ENCODE measurements around the gene SUGCT. TPM values are rescaled to one million over a fixed set of nuclear protein-coding genes. Genes with fewer than 3 reads are reported as not detected.
"Not testable (repeated sequence)": the region's sequence is repeated elsewhere in the genome, so short reads cannot be mapped to it uniquely, and the experiment has no call there.

Gene SUGCT
- total RNA-seq, 4 donors from 2014 or later: 0.83 to 7.1 (median 3.2) TPM

DNA sequence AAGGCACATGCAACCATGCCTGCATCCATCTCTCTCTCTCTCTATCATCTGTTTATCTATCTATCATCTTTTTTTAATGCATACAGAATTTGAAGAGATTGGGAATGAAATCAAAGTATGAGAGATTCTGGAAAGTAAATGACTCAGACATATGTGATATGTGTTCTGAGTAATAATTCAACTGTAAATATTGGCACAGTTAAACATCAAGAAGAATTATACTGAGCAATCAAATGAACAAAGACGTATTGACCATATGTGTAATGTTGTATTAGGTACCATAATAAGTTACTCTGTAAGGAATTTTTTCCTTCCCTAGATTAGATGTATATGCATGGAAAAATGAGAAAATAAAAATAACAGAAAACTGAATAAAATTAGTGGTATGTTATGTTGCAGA, 108.3 kb downstream of the SUGCT start:
- H3K27ac ChIP-seq: no peak overlapping the region
- TF ChIP-seq CTCF (IDR thresholded peaks at IDR 0.05): no peak
- no peak for TF ChIP-seq POLR2A (IDR thresholded peaks at IDR 0.05)
- no peak for DNase-seq
- H3K27me3 ChIP-seq: no peaks in the 10 kb centered on the region
- intact Hi-C loops (cut with DNase I): no loop called here
- H3K4me3 ChIP-seq: no peak overlapping the region
- WGBS, 2 donors: 42 to 52% methylated on average over 1 of the region's 1 CpG
- H3K9me3 ChIP-seq: no peaks in the 10 kb centered on the region
- H3K36me3 ChIP-seq: no peaks in the 10 kb centered on the region
- H3K4me1 ChIP-seq: no peaks in the 10 kb centered on the region

GRCh38 chr7:40244226-40244625, 109.4 kb downstream of the SUGCT start:
- Histone ChIP-seq H3K27ac (no peak overlapping the region), H3K4me3 (no peak overlapping the region), H3K27me3 (no peaks in the 10 kb centered on the region), H3K36me3 (no peaks in the 10 kb centered on the region), H3K9me3 (no peaks in the 10 kb centered on the region), H3K4me1 (no peaks in the 10 kb centered on the region)
- TF ChIP-seq CTCF (IDR thresholded peaks at IDR 0.05) (no peak), POLR2A (IDR thresholded peaks at IDR 0.05) (no peak)
- 70 to 73% methylated on average over 4 of the region's 4 CpGs for WGBS, 2 donors
- DNase-seq: no peak
- intact Hi-C loops (cut with DNase I): no loop called here

GRCh38 chr7:40248681-40249080, 113.9 kb downstream of the SUGCT start:
- intact Hi-C loops (cut with DNase I): no loop called here
- no peaks in the 10 kb centered on the region for H3K27me3 ChIP-seq
- H3K27ac ChIP-seq: no peak overlapping the region
- no peak for TF ChIP-seq CTCF (IDR thresholded peaks at IDR 0.05)
- TF ChIP-seq POLR2A (IDR thresholded peaks at IDR 0.05): no peak
- H3K4me1 ChIP-seq: no peaks in the 10 kb centered on the region
- H3K9me3 ChIP-seq: no peaks in the 10 kb centered on the region
- DNase-seq: no peak
- no peaks in the 10 kb centered on the region for H3K36me3 ChIP-seq
- no peak overlapping the region for H3K4me3 ChIP-seq
- WGBS, 2 donors: 75 to 77% methylated on average over 8 of the region's 8 CpGs

- WGBS, 2 donors: 85 to 89% methylated on average over 8 to 11 of the region's 11 CpGs
- H3K27me3 ChIP-seq; intact Hi-C loops (cut with DNase I); DNase-seq; H3K4me3 ChIP-seq; H3K4me1 ChIP-seq; H3K9me3 ChIP-seq; H3K27ac ChIP-seq; H3K36me3 ChIP-seq: not testable (repeated sequence)
Measured at GRCh38 chr7:40253444-40253843, 118.6 kb downstream of the SUGCT start.

DNA sequence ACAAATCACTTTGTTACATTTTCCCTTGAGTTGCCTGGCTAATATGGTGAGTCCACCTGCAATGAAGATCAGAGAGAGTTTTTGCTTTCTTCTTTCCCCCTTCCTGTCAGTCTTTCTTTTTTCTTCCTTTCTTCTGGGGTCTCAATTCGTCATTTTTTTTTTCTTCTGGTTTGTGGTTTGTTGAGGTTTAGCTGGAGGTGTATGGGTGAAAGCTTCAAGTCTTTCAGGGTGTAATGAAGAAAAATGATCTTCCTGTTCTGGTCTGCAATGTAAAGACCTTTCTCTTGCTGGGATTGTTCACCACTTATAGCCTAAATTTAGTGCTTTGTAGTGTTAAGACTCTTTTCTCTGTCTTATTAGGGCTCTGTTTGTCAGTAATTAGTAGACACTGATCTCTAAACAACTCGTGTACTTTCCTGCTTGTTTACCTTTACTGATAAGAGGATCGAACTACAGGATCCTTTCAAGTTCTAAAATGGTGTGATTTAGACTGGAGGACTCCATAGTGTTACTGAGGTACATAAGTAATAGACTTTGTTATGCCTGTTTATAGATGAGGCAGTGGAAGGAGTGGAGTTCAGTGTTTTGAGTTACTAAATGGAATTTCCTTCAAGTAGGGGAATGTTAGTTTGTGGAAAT, 129.1 kb downstream of the SUGCT start:
- Histone ChIP-seq H3K36me3 (no peaks in the 10 kb centered on the region), H3K9me3 (no peaks in the 10 kb centered on the region), H3K4me3 (no peak overlapping the region), H3K27ac (no peak overlapping the region), H3K27me3 (no peaks in the 10 kb centered on the region), H3K4me1 (no peaks in the 10 kb centered on the region)
- intact Hi-C loops (cut with DNase I): no loop called here
- DNase-seq: no peak
- TF ChIP-seq CTCF (IDR thresholded peaks at IDR 0.05) (no peak), POLR2A (IDR thresholded peaks at IDR 0.05) (no peak)
- WGBS, 2 donors: 28 to 44% methylated on average over 3 of the region's 3 CpGs

DNA sequence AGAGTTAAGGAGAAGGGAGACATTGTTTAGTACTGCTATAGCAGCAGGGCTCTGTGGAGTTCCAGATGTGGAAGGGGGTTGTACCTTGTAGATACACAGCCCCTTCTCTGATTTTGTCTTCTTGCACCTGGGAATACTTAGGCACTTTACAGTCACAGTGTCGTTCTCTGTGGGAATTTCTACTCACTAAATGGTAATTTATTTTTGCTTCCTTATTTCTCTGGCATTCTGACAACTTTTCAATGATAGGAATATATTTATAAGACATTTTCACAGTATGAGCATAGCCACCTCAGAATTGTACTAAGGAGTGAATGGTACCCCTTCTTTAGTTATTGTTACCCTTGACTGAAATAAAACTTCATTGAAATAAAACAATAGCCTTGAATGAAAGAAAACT, 132.8 kb downstream of the SUGCT start:
- Histone ChIP-seq H3K27ac (no peak overlapping the region), H3K36me3 (no peaks in the 10 kb centered on the region), H3K9me3 (no peaks in the 10 kb centered on the region), H3K4me1 (no peaks in the 10 kb centered on the region), H3K4me3 (no peak overlapping the region), H3K27me3 (no peaks in the 10 kb centered on the region)
- WGBS, 2 donors: 60 to 72% methylated on average over 1 of the region's 1 CpG
- intact Hi-C loops (cut with DNase I): no loop called here
- no peak for TF ChIP-seq CTCF (IDR thresholded peaks at IDR 0.05)
- no peak for TF ChIP-seq POLR2A (IDR thresholded peaks at IDR 0.05)
- DNase-seq: no peak

- H3K36me3 ChIP-seq; H3K27ac ChIP-seq; H3K27me3 ChIP-seq; H3K9me3 ChIP-seq; DNase-seq; intact Hi-C loops (cut with DNase I); H3K4me3 ChIP-seq; H3K4me1 ChIP-seq: not testable (repeated sequence)
- 82 to 84% methylated on average over 5 of the region's 5 CpGs for WGBS, 2 donors
Measured at GRCh38 chr7:40268810-40269209, 134.0 kb downstream of the SUGCT start.
